ENCODE measurements around the gene ALG8. TPM values are rescaled to one million over a fixed set of nuclear protein-coding genes. Genes with fewer than 3 reads are reported as not detected.
A peak's percentile ranks its signal among the peaks of the same experiment; 100 is the strongest.
"Not testable (repeated sequence)": the region's sequence is repeated elsewhere in the genome, so short reads cannot be mapped to it uniquely, and the experiment has no call there.

Gene ALG8
- total RNA-seq, 1 donor from 2014 or later, result 117 TPM

DNA sequence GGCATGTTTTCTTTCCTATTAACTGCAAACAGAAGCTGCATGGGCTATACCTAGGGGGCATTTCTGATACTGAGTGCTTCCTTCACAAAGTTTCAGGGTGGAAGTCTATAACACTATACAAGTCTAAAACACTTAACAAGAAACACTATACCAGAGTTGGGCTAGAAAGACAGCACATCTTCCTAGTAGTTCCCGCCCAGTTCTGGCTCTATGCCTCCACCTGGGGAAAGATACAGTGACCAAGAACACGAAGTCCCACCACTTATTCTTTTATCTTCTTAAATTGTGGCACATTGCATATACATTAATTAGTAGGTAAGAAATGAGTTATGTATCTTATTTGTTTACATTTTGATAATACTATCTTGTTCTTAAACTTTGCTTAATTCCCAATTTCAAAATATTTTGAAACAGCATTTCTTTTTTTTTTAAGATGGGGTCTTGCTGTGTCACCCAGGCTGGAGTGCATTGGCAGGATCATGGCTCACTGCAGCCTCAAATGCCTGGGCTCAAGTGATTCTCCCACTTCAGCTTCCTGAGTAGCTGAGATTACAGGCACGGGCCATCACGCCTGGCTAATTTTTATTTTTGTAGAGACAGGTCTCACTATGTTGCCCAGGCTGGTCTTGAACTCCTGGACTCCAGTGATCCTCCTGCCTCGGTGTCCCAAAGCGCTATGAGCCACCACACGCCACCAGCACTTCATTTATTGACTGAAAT, 41.6 kb downstream of the ALG8 start:
- TF ChIP-seq EZH2 (IDR thresholded peaks at IDR 0.05) (no peak), EZH2phosphoT487 (IDR thresholded peaks at IDR 0.05) (no peak)
- TF ChIP-seq, protein P1, sequence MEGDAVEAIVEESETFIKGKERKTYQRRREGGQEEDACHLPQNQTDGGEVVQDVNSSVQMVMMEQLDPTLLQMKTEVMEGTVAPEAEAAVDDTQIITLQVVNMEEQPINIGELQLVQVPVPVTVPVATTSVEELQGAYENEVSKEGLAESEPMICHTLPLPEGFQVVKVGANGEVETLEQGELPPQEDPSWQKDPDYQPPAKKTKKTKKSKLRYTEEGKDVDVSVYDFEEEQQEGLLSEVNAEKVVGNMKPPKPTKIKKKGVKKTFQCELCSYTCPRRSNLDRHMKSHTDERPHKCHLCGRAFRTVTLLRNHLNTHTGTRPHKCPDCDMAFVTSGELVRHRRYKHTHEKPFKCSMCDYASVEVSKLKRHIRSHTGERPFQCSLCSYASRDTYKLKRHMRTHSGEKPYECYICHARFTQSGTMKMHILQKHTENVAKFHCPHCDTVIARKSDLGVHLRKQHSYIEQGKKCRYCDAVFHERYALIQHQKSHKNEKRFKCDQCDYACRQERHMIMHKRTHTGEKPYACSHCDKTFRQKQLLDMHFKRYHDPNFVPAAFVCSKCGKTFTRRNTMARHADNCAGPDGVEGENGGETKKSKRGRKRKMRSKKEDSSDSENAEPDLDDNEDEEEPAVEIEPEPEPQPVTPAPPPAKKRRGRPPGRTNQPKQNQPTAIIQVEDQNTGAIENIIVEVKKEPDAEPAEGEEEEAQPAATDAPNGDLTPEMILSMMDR (IDR thresholded peaks at IDR 0.05), result no peak
- H3K36me3 Mint-ChIP-seq, result peaks cover 19% of the 10 kb centered on the region
- Histone ChIP-seq H3K4me1 (no peaks in the 10 kb centered on the region), H2AFZ (replicated peaks) (no peak overlapping the region), H3K27ac (no peak overlapping the region), H3K36me3 (peaks cover 6% of the 10 kb centered on the region), H3F3A (ENCODE audit: low read depth) (peaks cover 4% of the 10 kb centered on the region), H3K27me3 (no peaks in the 10 kb centered on the region), H3K79me2 (ENCODE audit: low read depth) (no peaks in the 10 kb centered on the region), H3K9me3 (ENCODE audit: low read depth) (no peaks in the 10 kb centered on the region), H3K9ac (no peak overlapping the region), H3K4me2 (no peak overlapping the region), H3K4me3 (no peak overlapping the region), H4K20me1 (ENCODE audit: low read depth) (no peaks in the 10 kb centered on the region)
- DNase-seq (ENCODE audit: low spot score), result no peak
- no peak overlapping the region for H3K4me3 Mint-ChIP-seq
- H3K4me1 Mint-ChIP-seq, result peaks cover 4% of the 10 kb centered on the region
- H3K27me3 Mint-ChIP-seq (ENCODE audit: insufficient read depth, low read depth), result no peaks in the 10 kb centered on the region
- H3K27ac Mint-ChIP-seq, result no peak overlapping the region
- no peaks in the 10 kb centered on the region for H3K9me3 Mint-ChIP-seq

DNA sequence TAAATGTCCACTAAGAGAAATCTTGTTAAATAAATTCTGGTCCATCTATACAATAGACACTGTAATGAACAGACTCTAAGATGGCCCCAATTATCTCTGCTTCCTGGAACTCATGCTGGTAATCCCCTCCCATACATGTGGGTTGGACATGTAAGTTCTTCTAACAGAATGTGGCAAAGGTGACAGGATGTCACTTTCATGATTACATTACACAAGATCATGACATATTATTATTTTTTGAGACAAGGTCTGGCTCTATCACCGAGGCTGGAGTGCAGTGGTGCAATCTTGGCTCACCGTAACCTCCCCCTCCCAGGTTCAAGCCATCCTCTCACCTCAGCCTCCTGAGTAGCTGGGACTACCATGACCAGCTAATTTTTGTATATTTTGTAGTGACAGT, 45.2 kb downstream of the ALG8 start:
- Mint-ChIP-seq H3K4me3 (no peak overlapping the region), H3K4me1 (no peaks in the 10 kb centered on the region), H3K36me3 (peaks cover 12% of the 10 kb centered on the region), H3K9me3 (no peaks in the 10 kb centered on the region), H3K27me3 (ENCODE audit: insufficient read depth, low read depth) (no peaks in the 10 kb centered on the region), H3K27ac (no peak overlapping the region)
- TF ChIP-seq EZH2phosphoT487 (IDR thresholded peaks at IDR 0.05) (no peak), EZH2 (IDR thresholded peaks at IDR 0.05) (no peak)
- TF ChIP-seq, protein P1 (IDR thresholded peaks at IDR 0.05), result no peak
- Histone ChIP-seq H3K4me1 (no peaks in the 10 kb centered on the region), H3K9me3 (ENCODE audit: low read depth) (no peaks in the 10 kb centered on the region), H3K27ac (no peak overlapping the region), H3F3A (ENCODE audit: low read depth) (no peaks in the 10 kb centered on the region), H3K79me2 (ENCODE audit: low read depth) (no peaks in the 10 kb centered on the region), H2AFZ (replicated peaks) (no peak overlapping the region), H4K20me1 (ENCODE audit: low read depth) (no peaks in the 10 kb centered on the region), H3K27me3 (no peaks in the 10 kb centered on the region), H3K36me3 (no peaks in the 10 kb centered on the region), H3K4me3 (no peak overlapping the region), H3K9ac (no peak overlapping the region), H3K4me2 (no peak overlapping the region)
- DNase-seq (ENCODE audit: low spot score), result no peak

DNA sequence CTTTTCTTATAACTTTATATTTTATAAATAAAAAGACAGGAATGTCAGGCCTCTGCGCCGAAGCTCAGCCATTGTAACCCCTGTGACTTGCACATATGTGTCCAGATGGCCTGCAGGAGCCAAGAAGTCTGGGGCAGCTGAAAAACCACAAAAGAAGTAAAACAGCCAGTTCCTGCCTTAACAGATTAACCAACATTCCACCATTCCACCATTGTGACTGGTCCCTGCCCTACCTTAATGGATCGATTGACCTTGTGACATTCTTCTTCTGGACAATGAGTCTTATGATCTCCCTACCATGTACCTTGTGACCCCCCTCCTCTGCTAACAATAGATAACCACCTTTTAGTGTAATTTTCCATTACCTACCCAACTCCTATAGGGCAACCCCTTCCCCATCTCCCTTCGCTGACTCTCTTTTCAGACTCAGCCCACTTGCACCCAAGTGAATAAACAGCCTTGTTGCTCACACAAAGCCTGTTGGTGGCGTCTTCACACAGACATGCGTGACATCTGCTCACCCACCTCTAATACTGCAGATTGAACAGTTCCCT, 52.8 kb downstream of the ALG8 start:
- H3K9ac ChIP-seq; H3K27ac Mint-ChIP-seq; H3K79me2 ChIP-seq (ENCODE audit: low read depth); H3K27me3 ChIP-seq; H3K4me1 ChIP-seq; H3K4me2 ChIP-seq; H3K9me3 Mint-ChIP-seq; H3F3A ChIP-seq (ENCODE audit: low read depth); H3K27ac ChIP-seq; H3K9me3 ChIP-seq (ENCODE audit: low read depth); H3K36me3 Mint-ChIP-seq; H4K20me1 ChIP-seq (ENCODE audit: low read depth); H3K36me3 ChIP-seq; H3K4me1 Mint-ChIP-seq; H3K4me3 ChIP-seq; H2AFZ ChIP-seq (replicated peaks); H3K27me3 Mint-ChIP-seq (ENCODE audit: insufficient read depth, low read depth); H3K4me3 Mint-ChIP-seq: not testable (repeated sequence)
- DNase-seq (ENCODE audit: low spot score), result peak; percentile 6

DNA sequence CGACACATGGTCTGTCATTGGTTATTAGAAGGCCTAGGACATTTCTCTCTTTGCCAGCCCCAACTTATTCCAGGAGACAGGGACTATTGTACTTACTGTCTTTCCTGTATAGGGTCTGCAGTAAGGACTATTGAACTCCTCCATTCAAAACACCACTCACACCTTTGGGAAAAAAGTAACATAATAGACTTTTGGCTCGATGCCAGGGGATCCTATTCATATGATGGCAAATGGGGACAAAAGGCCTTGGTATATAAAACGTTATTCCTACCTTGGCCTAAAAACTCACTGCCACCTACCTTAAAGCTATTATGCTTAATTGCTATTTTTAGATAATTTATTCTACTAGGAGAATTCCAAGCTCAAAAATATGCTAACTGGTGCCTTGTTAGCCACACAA, 53.5 kb downstream of the ALG8 start:
- H3K9ac ChIP-seq, result no peak overlapping the region
- DNase-seq (ENCODE audit: low spot score), result no peak
- no peak overlapping the region for H2AFZ ChIP-seq (replicated peaks)
- no peaks in the 10 kb centered on the region for H3K9me3 ChIP-seq (ENCODE audit: low read depth)
- H3K4me1 Mint-ChIP-seq, result peaks cover 4% of the 10 kb centered on the region
- H3K4me3 ChIP-seq, result no peak overlapping the region
- no peaks in the 10 kb centered on the region for H3K79me2 ChIP-seq (ENCODE audit: low read depth)
- no peak overlapping the region for H3K27ac ChIP-seq
- TF ChIP-seq EZH2 (IDR thresholded peaks at IDR 0.05), result no peak
- TF ChIP-seq, protein P1 (IDR thresholded peaks at IDR 0.05), result no peak
- TF ChIP-seq EZH2phosphoT487 (IDR thresholded peaks at IDR 0.05), result no peak
- no peaks in the 10 kb centered on the region for H3K36me3 ChIP-seq
- H3K27me3 ChIP-seq, result no peaks in the 10 kb centered on the region
- no peaks in the 10 kb centered on the region for H4K20me1 ChIP-seq (ENCODE audit: low read depth)
- H3K4me1 ChIP-seq, result peaks cover 3% of the 10 kb centered on the region
- no peak overlapping the region for H3K27ac Mint-ChIP-seq
- H3K36me3 Mint-ChIP-seq, result peaks cover 2% of the 10 kb centered on the region
- no peak overlapping the region for H3K4me3 Mint-ChIP-seq
- no peak overlapping the region for H3K4me2 ChIP-seq
- no peaks in the 10 kb centered on the region for H3K9me3 Mint-ChIP-seq
- no peaks in the 10 kb centered on the region for H3F3A ChIP-seq (ENCODE audit: low read depth)
- H3K27me3 Mint-ChIP-seq (ENCODE audit: insufficient read depth, low read depth), result no peaks in the 10 kb centered on the region

DNA sequence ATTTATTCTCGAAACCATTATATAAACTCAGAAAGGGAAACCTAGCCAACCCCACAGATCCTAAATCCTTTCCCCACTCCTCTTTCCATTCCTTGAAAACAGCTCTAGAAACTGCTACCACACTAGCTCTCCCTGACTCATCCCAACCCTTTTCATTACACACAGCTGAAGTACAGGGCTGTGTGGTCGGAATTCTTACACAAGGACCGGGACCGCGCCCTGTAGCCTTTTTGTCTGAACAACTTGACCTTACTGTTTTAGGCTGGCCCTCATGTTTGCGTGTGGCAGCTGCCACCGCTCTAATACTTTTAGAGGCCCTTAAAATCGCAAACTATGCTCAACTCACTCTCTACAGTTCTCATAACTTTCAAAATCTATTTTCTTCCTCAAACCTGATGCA, 54.9 kb downstream of the ALG8 start:
- H3K9ac ChIP-seq; H4K20me1 ChIP-seq (ENCODE audit: low read depth); H3F3A ChIP-seq (ENCODE audit: low read depth); H3K27me3 Mint-ChIP-seq (ENCODE audit: insufficient read depth, low read depth); H3K36me3 Mint-ChIP-seq; H3K36me3 ChIP-seq; H3K9me3 Mint-ChIP-seq; H3K27ac Mint-ChIP-seq; H3K27ac ChIP-seq; H3K4me3 Mint-ChIP-seq; H3K4me3 ChIP-seq; H3K4me2 ChIP-seq; H3K4me1 Mint-ChIP-seq; H3K27me3 ChIP-seq; DNase-seq (ENCODE audit: low spot score); H3K79me2 ChIP-seq (ENCODE audit: low read depth); H3K4me1 ChIP-seq; H2AFZ ChIP-seq (replicated peaks); H3K9me3 ChIP-seq (ENCODE audit: low read depth): not testable (repeated sequence)
